ENCODE data around the gene PHACTR3.

DNA sequence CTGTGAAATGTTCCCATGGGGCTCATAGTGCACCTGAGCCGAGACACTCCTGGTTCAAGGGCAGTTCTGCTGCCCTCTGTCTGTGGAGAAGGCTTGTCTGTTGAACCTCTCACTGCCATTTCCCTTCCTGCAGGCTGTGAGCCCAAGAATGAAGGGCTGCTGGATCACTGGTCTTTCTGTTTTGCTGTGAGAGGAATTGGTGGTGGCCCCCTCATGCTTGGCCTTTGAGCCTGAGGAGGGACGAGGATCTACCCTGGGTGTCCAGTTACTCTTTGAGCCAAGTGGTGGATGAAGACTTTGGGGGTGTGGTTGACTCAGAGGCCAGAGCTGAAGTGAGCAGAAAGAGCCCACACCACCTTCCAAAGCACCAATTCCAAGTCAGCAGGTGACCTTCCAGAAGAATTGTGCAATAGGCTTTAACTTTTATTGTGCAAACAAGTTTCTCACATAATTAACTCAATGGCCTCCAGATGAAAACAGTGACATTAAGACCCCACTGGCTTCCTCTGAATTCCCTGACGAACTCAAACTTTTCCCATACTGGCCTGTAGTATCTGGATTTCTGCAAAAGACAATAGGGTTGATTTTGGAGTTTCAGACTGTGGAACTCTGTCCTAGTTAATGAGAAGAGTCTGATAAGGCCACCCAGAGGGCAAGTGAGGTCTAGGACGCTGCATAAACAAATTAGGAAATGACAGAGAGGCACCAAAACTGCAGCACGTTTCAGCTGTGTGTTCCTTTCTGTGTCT lies 101.5 kb downstream of the PHACTR3 start:
- TF ChIP-seq, protein P1, sequence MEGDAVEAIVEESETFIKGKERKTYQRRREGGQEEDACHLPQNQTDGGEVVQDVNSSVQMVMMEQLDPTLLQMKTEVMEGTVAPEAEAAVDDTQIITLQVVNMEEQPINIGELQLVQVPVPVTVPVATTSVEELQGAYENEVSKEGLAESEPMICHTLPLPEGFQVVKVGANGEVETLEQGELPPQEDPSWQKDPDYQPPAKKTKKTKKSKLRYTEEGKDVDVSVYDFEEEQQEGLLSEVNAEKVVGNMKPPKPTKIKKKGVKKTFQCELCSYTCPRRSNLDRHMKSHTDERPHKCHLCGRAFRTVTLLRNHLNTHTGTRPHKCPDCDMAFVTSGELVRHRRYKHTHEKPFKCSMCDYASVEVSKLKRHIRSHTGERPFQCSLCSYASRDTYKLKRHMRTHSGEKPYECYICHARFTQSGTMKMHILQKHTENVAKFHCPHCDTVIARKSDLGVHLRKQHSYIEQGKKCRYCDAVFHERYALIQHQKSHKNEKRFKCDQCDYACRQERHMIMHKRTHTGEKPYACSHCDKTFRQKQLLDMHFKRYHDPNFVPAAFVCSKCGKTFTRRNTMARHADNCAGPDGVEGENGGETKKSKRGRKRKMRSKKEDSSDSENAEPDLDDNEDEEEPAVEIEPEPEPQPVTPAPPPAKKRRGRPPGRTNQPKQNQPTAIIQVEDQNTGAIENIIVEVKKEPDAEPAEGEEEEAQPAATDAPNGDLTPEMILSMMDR (IDR thresholded peaks at IDR 0.05): no peak
- TF ChIP-seq, protein P2, sequence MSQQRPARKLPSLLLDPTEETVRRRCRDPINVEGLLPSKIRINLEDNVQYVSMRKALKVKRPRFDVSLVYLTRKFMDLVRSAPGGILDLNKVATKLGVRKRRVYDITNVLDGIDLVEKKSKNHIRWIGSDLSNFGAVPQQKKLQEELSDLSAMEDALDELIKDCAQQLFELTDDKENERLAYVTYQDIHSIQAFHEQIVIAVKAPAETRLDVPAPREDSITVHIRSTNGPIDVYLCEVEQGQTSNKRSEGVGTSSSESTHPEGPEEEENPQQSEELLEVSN (IDR thresholded peaks at IDR 0.05; ENCODE audit: borderline replicate concordance, low read depth): no peak
- TF ChIP-seq, protein P3, sequence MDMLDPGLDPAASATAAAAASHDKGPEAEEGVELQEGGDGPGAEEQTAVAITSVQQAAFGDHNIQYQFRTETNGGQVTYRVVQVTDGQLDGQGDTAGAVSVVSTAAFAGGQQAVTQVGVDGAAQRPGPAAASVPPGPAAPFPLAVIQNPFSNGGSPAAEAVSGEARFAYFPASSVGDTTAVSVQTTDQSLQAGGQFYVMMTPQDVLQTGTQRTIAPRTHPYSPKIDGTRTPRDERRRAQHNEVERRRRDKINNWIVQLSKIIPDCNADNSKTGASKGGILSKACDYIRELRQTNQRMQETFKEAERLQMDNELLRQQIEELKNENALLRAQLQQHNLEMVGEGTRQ (IDR thresholded peaks at IDR 0.05): no peak

Measured in A549 (cell line).